RWPE1 (cell line): ENCODE data around the gene CROT.

Source experiments
- CTCF ChIA-PET: fragments of 350-600 bp; sonication (Branson Sonifier 250); formaldehyde crosslinking; extraction: SDS; loops from one replicate; lab custom pipeline; 2021; lab: Yijun Ruan, JAX
- POLR2A ChIA-PET: fragments of 400-600 bp; formaldehyde crosslinking; extraction: SDS; loops from one replicate; lab custom pipeline; 2020; ENCODE audit warnings: antibody characterized with exemption; ENCODE audit not compliant: low non-redundant PET; lab: Yijun Ruan, JAX
- DNase-seq: peaks from one replicate; pipeline ENCODE4 v3.0.0; 2012; ENCODE audit warnings: low spot score
- H3K27ac ChIP-seq: fragments of 450-650 bp; 2 replicates; pipeline ENCODE4 v1.5.1; 2017
- TF ChIP-seq, protein P1 (sequence below): fragments of 450-650 bp; conservative IDR thresholded peaks from 2 replicates; pipeline ENCODE4 v1.5.1; 2017; ENCODE audit warnings: low read depth, mild to moderate bottlenecking

The CROT gene

DNA sequence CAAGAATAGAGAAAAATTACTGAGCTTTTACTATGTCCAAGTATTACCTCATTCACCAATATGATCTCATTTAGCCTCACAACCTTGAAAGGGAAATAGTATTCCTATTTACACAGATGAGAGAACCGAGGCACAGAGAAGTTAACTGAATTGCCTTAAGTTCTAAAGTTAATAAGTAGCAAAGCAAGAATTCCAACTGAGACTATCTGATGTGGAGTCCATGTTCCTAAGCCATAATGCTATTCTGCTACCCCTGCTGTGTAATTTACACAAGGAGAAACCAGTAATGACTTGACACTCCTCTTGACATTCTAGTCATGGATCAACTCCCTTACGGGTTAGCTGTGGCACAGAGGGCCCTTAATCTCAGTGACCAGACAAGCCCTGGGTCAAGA, 69.3 kb downstream of the CROT start:
- CTCF ChIA-PET = interaction anchor here (2.7 kb wide), 1 partner anchor 102 kb away, joined by 19 read pairs; no protein-coding TSS in a partner anchor
- no peak overlapping the region for H3K27ac ChIP-seq
- POLR2A ChIA-PET = no interaction called here
- no peak for DNase-seq
- TF ChIP-seq, protein P1, sequence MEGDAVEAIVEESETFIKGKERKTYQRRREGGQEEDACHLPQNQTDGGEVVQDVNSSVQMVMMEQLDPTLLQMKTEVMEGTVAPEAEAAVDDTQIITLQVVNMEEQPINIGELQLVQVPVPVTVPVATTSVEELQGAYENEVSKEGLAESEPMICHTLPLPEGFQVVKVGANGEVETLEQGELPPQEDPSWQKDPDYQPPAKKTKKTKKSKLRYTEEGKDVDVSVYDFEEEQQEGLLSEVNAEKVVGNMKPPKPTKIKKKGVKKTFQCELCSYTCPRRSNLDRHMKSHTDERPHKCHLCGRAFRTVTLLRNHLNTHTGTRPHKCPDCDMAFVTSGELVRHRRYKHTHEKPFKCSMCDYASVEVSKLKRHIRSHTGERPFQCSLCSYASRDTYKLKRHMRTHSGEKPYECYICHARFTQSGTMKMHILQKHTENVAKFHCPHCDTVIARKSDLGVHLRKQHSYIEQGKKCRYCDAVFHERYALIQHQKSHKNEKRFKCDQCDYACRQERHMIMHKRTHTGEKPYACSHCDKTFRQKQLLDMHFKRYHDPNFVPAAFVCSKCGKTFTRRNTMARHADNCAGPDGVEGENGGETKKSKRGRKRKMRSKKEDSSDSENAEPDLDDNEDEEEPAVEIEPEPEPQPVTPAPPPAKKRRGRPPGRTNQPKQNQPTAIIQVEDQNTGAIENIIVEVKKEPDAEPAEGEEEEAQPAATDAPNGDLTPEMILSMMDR = no peak

DNA sequence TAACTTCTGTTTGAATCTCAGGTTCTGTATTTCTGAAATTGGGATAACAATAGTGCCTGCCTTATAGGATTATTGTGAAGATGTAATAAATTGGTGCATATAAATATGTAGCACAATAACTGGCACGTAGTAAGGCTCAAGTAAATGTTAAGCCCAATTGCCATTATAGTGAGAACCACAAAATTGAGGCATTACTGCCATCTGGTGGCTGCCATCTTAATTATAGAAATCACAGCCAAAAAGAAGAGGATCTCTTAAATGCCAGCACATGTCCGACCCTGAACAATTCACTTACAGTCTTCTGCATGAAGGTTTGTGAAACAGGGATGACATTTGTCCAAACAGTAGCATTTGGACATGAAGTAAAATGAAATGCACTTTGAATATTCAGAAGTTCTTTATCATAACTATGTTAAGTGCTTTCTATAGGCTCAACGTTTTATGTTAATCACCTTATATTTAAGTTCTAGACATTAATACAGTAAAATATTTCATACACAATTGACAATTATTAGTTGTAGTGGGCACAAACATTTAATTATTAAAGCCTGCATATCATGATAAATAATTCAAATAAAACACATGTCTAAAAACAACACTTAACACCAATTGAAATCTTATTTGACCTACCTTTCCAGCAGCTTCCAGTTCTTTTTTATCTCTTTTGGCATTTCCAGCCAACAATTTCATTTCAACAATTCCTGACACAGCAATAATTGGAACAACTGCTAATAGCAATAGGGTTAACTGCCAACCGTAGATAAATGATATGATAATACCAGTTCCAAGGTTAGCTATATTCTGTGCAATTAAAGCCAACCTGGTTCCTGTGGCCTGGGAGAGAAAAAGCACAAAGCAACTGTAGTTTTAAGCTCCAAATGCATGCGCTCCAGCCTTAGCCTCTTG, 71.5 kb downstream of the CROT start:
- ChIA-PET CTCF (interaction anchor here (0.7 to 2.8 kb wide), 8 partner anchors 100 to 195 kb away, joined by 3 to 19 read pairs (median 4); no protein-coding TSS in a partner anchor), POLR2A (no interaction called here)
- no peak overlapping the region for H3K27ac ChIP-seq
- peak; percentile 27 for DNase-seq
- TF ChIP-seq, protein P1 = peak; percentile 71

DNA sequence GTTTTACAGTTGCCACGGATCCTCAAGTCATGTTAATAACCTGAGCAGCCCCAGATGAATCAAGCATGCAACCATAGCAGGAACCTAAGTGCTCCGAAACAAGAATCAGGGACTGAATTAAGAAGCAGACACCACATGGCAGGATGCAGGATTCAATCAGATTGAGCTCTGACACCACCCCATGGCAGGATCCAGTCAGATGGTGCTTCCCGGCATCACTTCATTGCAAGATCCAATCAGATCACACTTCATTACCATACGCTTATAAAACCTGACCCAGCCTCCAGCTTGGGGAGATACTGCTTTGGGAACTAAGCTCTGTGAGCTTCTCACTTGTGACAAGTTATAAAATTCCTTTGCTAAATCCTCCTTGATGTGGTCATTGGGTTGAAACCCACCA, 74.7 kb downstream of the CROT start:
- no peak overlapping the region for H3K27ac ChIP-seq
- TF ChIP-seq, protein P1 = no peak
- no peak for DNase-seq
- CTCF ChIA-PET = interaction anchor here (0.7 kb wide), 2 partner anchors 54 to 108 kb away, joined by 3 to 6 read pairs; no protein-coding TSS in a partner anchor
- POLR2A ChIA-PET = no interaction called here

DNA sequence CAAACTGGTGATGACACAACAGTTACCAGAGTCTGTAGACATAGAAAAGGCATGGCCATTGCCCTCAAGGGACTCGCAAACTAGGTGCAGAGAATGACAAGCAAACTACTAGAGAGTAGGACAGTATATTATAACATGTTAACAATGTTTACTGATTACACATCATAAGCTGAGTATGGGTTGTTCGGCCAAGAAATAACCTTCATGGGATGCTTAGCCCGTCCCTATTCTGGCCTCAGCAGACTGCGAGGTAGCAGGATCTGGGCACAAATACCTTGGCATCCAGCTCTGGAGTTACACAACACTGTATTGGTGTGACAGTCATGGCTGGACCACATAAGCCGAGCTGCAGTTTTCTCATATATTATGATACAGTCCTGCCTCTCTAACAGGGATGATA, 78.6 kb downstream of the CROT start:
- ChIA-PET CTCF (no interaction called here), POLR2A (no interaction called here)
- no peak for DNase-seq
- TF ChIP-seq, protein P1 = no peak
- no peak overlapping the region for H3K27ac ChIP-seq

DNA sequence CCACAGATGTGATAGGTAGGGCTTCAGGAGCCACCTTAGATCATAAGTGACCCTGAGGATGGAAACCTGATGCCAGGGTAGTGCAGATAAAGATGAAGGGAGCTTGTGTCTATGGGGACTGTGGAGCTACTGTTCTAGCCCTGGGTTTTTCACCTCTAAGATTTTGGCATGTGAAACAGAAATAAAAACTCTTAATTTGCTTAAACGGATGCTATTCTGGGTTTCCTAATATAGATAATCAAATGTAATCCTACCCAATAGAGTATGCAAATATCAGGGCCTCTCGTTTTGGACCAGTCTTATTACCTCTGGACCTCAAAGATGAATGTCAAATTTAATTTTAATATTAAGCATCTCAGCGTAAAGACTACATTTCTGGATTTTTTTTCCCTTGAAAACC, 80.7 kb downstream of the CROT start:
- TF ChIP-seq, protein P1 = no peak
- no peak overlapping the region for H3K27ac ChIP-seq
- POLR2A ChIA-PET = no interaction called here
- CTCF ChIA-PET = no interaction called here
- DNase-seq = no peak

DNA sequence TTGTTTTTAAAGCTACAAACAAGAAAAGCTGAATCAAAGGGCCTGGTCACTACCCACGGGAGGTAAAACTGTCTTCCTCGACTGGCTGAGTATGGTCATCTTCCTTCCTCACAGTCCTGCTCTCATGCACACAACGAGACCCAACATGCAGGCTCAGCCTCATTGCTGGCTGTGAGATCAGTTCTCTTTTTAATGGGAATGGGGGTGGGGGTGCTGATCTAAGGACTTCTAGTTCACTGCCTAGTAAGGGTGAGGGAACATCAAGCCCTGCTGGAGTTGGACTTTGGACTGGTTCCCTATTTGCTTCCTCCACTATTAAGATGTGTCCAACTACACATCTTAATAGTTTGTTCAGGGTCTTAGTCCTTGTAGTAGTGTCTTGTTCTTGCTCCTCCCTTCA, 81.8 kb downstream of the CROT start:
- POLR2A ChIA-PET = no interaction called here
- CTCF ChIA-PET = interaction anchor here (1.5 kb wide), 1 partner anchor 115 kb away, joined by 7 read pairs; no protein-coding TSS in a partner anchor
- TF ChIP-seq, protein P1 = no peak

More for the DNA sequence above, 81.8 kb downstream of the CROT start:
- H3K27ac ChIP-seq = no peak overlapping the region
- DNase-seq = no peak
